HG03432 (cell line): ENCODE results near the gene CACNA1H.

Experiments used
- ATAC-seq: cut with Tn5 transposase; IDR thresholded peaks from one replicate; pipeline ENCODE4 v1.9.1; 2021; ENCODE audit warnings: mild to moderate bottlenecking, moderate library complexity; ENCODE audit not compliant: unreplicated experiment

The CACNA1H gene

GRCh38 chr16:1152651-1153259 lies at the start of gene CACNA1H:
TSS of gene CACNA1H (plus strand) at chr16:1153106. CDS start at chr16:1153738, 632 bp downstream.
- ATAC-seq: no peak

GRCh38 chr16:1103636-1103980 lies 49.3 kb upstream of the CACNA1H start:
- no peak for ATAC-seq

- no peak for ATAC-seq
These were observed 46.9 kb upstream of the CACNA1H start for GRCh38 chr16:1105888-1106620.

GRCh38 chr16:1106659-1107058 lies 46.2 kb upstream of the CACNA1H start:
- ATAC-seq: no peak

- ATAC-seq: no peak
These were observed 45.8 kb upstream of the CACNA1H start for GRCh38 chr16:1107141-1107540.

GRCh38 chr16:1107731-1108130 lies 45.2 kb upstream of the CACNA1H start:
- no peak for ATAC-seq

GRCh38 chr16:1108299-1109252 lies 44.3 kb upstream of the CACNA1H start:
- ATAC-seq: no peak

- no peak for ATAC-seq
These were observed 43.3 kb upstream of the CACNA1H start for GRCh38 chr16:1109648-1110047.

GRCh38 chr16:1112506-1113184 lies 40.3 kb upstream of the CACNA1H start:
- no peak for ATAC-seq

- no peak for ATAC-seq
These were observed 39.4 kb upstream of the CACNA1H start for GRCh38 chr16:1113489-1113888.

- ATAC-seq: no peak
These were observed 38.9 kb upstream of the CACNA1H start for GRCh38 chr16:1113889-1114526.

GRCh38 chr16:1116693-1117077 lies 36.2 kb upstream of the CACNA1H start:
- no peak for ATAC-seq

- ATAC-seq: no peak
These were observed 35.6 kb upstream of the CACNA1H start for GRCh38 chr16:1117176-1117900.

- ATAC-seq: no peak
These were observed 35.0 kb upstream of the CACNA1H start for GRCh38 chr16:1117926-1118325.

- ATAC-seq: no peak
These were observed 33.8 kb upstream of the CACNA1H start for GRCh38 chr16:1119129-1119528.

- no peak for ATAC-seq
These were observed 32.9 kb upstream of the CACNA1H start for GRCh38 chr16:1119766-1120576.

GRCh38 chr16:1120577-1120941 lies 32.3 kb upstream of the CACNA1H start:
- ATAC-seq: no peak

GRCh38 chr16:1121009-1121408 lies 31.9 kb upstream of the CACNA1H start:
- no peak for ATAC-seq
